Tracheal epithelial cell (primary cell): ENCODE results near the gene PTCH1. TPM values are rescaled to one million over a fixed set of nuclear protein-coding genes. Genes with fewer than 3 reads are reported as not detected.

Experiments
- total RNA-seq: library from RNA; depleted of rRNA; stranded (reverse); fragments of >200 nt; gene quantifications from 2 replicates; pipeline ENCODE4 v1.2.1, GENCODE V29; 2014

Gene PTCH1
- 0.48 and 2.8 TPM in 2 replicates for total RNA-seq

GRCh38 chr9:95516734-95517558 is at the start of gene PTCH1:
Gene PTCH1 (minus strand): TSS chr9:95516971.

Other genes with a start within 250 kb of the PTCH1 start
- gene FANCC, start 199.3 kb downstream of the PTCH1 start, total RNA-seq: 3.4 and 3.6 TPM in 2 replicates